Fibroblast of skin of left quadriceps (primary cell): ENCODE results near the gene COL18A1.
A peak's percentile ranks its signal among the peaks of the same experiment; 100 is the strongest.

Experiments used
- DNase-seq, 2 experiments: peaks; one replicate each; pipeline ENCODE4 v3.0.0-alpha.2; 2013; ENCODE audit warnings: low read depth in 2 of 2

COL18A1 gene

DNA sequence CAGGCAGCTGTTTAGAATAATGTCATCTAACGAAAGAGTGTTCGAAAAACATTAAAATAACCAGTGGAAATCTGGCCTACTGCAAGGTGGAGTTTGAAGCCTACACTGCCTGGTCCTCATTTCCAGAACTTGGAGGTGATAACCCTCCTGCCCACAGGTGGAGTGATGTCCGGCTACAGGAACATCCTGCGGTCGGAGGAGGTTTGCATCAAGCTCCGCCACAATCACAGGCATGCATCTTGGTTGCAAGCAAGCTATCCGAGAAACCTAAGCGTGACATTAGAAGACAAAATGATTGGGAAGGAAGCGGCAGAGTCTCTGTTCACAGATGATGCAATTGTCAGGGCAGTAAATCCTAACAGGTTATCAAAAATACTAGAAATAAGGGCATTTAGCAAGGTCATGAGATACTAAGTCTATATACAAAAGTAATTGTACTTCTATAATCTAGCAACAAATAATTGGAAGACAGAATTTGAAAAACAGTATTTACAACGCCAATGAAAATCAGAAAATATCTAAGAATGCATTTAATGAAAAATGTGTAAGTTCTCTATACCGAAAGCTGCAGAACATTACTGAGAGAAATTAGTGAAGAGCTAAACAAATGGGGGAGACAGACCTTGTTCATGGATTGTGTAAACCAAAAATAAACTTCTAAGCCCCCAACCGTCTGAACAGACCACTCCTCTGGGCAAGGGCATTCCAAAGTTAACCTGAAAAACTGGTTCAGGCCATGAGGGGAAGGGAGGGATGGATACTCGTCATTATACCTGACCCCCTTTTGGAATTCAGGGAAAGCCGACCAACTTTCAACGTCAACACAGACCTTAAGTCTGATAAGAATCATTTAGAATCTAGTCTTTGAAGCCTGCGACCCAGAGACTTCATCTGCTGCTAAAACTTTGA is 141.9 kb downstream of the COL18A1 start:
- no peak for DNase-seq

- no peak for DNase-seq
These were observed 142.6 kb downstream of the COL18A1 start for GRCh38 chr21:45547545-45547900.

DNA sequence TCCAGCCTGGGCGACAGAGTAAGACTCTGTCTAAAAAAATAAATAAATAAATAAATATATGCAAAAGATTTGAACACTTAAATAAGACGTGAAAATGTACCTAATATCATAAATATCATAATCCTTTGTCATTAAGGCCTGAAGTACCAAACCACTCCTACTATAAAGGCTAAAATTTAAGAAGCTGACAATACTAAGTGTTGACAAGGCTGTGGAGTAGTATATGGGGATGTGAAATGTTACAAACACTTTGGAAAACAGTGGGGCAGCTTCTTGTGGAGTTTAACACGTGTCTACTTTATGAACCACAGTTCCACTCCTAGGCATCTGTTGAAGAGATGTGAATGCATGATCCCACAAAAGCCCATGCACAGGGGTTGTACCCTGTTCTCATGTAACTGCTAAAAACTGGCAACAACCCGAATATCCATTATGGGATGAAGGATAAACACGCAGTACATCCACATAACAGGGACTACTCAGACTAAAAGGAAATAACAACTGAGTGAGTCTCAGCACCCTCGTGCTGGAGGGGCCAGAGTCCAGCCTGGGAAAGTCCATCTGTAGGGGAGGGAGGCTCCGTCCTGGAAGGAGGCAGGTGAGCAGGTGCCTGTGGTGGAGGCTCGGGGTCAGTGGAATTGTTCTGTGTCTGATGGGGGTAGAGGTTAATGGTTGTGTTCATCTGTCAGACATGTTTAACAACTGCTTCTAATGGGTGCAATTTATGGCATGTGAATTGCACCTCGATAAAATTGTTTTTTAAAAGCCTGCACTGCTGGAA is 143.9 kb downstream of the COL18A1 start:
- DNase-seq, result no peak

- DNase-seq, result no peak
These were observed 144.9 kb downstream of the COL18A1 start for GRCh38 chr21:45549626-45550463.

- DNase-seq, result no peak
These were observed 145.7 kb downstream of the COL18A1 start for GRCh38 chr21:45550522-45551210.

- DNase-seq, result no peak
These were observed 146.4 kb downstream of the COL18A1 start for GRCh38 chr21:45551316-45551715.

- no peak for DNase-seq
These were observed 147.1 kb downstream of the COL18A1 start for GRCh38 chr21:45551783-45552695.

GRCh38 chr21:45552696-45553391 is 147.9 kb downstream of the COL18A1 start:
- no peak for DNase-seq

GRCh38 chr21:45554477-45555175 is 149.7 kb downstream of the COL18A1 start:
- peak; percentile 39 to 53 for DNase-seq

DNA sequence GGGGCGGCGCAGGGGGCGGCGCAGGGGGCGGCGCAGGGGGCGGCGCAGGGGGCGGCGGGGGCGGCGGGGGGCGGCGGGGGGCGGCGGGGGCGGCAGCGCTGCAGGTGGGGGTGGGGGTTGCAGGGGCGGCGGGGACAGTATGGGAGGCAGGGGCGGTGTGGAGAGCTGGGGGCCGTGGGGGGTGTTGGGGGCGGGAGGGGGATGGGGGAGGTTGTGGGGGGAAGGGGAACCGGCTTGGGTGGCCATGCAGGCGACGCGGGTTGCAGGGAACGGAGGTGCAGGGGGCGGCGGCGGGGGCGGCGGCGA is 150.2 kb downstream of the COL18A1 start:
- no peak for DNase-seq

DNA sequence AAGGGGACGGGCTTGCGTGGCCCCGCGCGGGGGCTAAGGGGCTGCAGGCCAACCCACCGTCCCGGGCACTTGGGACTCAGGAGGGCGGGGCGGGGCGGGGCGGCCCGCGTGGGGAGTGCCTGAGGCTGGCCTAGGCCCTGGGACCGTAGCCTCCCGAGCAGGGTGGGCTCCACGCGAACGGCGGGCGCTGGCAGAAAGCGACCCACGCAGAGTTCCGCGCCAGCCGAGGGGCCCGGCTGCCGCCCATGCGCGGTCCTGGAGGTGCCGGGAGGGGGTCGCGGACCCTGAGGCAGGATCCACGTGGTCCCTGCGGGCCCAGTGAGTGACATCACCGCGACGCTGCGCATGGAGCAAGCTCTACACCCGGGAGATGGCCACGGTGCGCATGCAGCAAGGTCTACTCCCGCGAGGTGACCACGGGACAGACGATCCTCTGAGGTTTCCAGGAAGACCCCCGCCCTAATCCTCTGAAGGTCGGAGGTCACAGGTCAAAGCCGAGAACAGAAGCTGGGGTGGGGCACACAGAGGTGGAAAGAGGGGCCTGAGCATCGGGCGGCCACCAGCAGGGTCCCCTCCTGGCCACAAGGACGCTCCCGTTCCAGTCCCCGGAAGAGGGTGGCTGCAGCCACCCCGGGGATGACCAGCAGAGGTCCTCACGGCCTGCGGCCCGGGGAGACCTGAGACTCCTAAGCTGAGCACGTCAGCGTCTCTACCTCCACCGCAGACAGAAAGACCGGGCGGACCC is 150.8 kb downstream of the COL18A1 start:
- DNase-seq, result peak; percentile 54 to 56

DNA sequence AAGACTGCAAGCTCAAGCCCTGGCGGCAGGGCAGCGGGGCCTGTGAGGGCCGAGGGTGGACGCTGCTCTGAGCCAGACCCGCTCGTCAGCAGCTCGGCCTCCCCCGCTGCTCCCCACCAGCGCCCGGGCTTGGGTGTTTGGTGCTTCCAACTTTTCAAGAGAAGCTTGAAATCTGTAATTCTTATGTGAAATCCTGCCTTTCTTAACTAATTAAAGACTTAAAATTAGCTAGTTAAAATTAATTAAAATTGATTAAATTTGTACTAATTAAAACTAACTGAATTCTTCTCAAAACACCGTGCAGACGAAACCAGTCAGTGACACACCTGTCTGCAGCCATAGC is 151.3 kb downstream of the COL18A1 start:
- DNase-seq, result no peak

DNA sequence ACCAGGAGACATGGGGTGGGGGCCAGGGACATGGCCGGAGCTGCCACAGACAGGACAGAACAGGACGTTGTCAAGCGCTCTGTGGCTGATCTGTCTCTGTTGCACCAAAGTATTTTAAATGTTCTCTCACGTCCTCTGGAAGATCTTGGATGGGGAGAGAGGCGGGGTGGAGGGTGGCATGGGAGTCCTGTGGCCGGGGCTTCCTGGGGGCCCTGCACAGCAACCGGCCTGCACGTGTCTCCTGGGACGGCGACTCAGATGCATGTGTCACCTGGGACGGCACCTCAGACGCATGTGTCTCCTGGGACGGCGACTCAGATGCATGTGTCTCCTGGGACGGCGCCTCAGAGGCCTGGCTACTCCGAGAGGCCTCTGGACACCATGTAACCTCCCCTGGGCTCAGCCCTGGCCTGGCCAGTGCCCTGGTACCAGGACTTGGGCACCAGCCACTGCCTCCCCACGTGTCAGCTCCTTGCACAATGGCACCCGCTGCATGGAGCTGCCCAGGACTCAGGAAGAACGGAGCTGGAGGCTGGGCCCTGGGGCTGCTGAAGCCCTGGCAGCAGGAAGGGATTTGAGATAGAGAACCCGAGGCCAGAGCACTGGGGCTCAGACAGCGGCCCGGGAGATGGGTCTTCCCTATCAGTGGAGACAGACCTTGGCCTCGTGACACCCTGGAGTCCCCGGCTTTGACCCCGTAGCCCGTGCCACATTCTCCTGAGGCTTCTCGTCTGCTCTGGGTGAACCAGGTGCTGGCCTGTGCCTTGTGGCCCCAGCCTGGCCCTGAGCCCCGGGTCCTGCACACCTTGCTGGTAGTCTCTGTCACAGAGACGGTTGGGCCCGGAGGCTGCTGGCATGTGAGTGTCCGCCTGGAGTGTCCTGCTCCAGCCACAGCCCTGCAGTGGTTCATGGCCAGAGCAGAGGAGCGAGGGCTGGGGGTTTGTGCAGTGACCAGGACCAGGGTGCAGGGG is 152.0 kb downstream of the COL18A1 start:
- DNase-seq, result no peak

DNA sequence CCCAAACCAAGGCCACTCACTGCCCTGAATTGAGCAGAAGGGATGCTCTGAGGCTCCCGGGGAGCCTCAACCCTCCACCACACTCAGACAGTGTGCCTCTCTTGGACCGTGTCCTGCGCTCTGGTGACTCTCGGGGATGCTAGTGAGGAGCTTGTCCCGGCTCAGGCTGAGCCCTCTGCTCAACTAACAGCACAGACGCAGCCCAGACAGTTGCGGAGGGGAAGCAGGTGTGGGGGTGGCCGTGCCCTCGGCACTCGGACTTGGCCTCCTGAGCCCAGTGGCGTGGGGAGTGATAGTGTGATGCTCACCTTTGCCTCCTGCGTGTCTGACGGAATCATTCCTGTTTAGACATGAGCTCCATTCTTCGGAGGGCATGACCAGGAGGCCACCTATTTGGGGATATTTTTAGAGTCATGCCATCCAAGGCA is 152.7 kb downstream of the COL18A1 start:
- no peak for DNase-seq

DNA sequence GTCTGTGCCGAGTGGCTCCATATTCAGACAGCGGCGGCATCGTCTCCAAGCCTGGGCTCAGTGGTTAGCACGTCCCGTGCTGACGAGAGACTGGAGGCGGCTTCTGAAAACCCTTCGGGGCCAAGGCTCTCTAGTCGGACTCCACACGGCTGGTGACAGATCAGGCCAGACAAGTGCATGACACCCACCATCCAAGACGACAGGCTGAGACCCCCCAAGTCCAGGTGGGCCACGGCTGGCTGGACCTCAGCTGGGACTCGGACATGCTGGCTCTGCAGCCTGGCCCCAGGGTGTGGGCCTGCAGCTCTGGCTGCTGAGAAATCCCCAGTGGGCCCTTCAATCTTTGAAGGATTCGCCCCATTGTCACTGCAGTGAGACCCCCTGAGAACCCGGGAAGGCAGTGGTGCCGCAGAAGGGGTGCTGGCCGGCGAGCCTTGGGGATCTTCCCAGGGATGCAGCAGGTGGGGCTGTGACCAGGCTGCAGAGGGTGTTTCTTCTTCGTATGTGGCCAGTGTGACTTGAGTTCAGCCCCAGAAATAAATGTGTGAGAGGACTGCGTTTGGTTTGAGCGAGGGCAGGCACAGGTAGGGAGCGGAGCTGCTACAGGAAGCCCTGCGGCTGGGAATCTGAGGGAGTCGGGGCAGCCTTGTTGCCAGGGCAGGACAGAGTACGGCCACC is 153.2 kb downstream of the COL18A1 start:
- no peak for DNase-seq

DNA sequence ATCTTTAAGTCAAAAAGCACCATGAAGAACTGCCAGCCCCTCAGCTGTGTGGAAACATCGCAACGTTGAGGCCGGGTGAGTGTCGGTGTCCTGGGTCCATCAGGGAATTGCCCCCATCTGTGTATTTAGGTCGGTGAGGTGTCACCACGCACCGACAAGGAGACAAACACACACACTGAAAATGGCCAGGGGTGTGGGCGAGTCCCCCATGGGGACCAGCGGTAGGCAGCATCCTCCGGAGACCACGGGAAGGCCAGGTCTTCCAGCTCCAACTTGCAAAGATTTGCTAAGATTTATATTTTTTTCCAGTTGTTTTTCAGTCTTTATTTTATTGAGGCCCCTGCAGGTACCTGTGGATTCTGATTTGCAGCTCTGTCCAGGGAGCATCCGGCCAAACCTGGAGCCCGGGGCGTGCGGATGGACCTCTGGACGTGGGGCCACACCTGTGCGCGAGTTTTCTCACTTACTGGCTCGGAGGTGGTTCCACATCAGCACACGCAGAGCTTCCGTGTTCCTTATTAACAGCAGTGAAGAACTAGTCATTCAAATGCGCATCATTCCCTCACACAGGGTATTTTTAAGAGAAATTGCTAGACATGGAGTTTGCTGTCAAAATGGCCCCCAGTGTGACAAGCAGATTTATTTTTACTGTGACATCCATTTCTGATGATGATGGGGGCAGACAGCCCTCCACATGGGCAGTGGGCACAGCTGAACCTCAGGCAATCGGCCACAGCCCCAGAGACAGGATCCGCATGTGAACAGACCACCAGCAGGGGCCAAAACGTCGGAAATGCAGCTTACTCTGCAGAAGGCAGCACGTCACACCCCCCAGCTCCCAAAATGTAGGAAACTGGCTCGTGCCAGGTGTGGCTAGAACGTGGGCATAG is 154.5 kb downstream of the COL18A1 start:
- DNase-seq, result no peak
